LNCaP clone FGC (cell line): ENCODE results near the gene CAPRIN1.

Experiments
- DNase-seq: peaks from one replicate; pipeline ENCODE4 v3.0.0-alpha.2; 2011; ENCODE audit warnings: low read depth
- H3K4me3 ChIP-seq: 2 replicates; pipeline ENCODE4 v1.5.1; 2011; ENCODE audit warnings: mild to moderate bottlenecking, low read depth, low read length, control low read depth
- CTCF ChIP-seq: IDR thresholded peaks from 2 replicates; pipeline ENCODE4 v1.5.1; 2012; ENCODE audit warnings: mild to moderate bottlenecking; ENCODE audit not compliant: control insufficient read depth, insufficient read depth; ENCODE audit errors: extremely low read depth

CAPRIN1 gene

GRCh38 chr11:34149786-34150185 is 98.3 kb downstream of the CAPRIN1 start:
- no peak for DNase-seq
- peak; percentile 55 for TF ChIP-seq CTCF

DNA sequence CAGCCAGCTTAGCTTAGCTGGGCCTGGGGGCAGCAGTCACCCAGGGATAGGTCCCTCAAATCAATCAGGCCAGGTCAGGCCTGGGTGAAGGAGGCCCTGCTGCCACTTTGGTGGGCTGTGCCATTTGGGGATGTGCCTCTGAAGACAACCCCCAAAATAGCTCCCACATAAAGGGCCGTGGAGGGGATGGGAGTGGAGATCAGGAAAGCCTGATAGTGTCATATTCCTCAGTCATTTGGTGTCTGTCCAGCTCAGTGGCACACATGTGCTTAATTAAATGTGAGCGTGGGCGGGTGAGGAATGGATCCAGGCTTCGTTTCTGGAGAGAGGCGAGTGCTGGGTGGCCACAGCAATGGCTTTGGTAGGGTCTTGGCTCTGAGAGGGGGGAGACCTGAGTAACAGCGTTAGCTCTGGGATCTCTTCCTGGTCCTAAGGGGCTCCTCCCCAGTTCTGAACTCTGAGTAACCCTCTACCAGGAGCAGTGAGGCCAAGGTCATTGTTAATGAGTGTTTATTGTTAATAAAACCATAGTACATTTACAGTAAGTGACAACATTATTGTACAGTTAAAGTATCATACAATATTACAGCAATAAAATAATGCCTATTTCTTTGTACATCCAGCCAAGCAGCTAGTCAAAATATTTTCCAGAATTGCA is 99.1 kb downstream of the CAPRIN1 start:
- TF ChIP-seq CTCF: no peak
- H3K4me3 ChIP-seq: no peak overlapping the region
- DNase-seq: no peak

More at GRCh38 chr11:34149786-34150185, 98.3 kb downstream of the CAPRIN1 start:
- H3K4me3 ChIP-seq: no peak overlapping the region
